WTC11 (cell line): ENCODE results near the gene ZACN. TPM values are rescaled to one million over a fixed set of nuclear protein-coding genes. Genes with fewer than 3 reads are reported as not detected.

Experiments
- ATAC-seq: fragments of 200-7000 bp; cut with Tn5 transposase; 2 replicates; pipeline ENCODE4 v1.10.0; 2021; ENCODE audit warnings: mild to moderate bottlenecking, moderate library complexity
- CTCF ChIA-PET: fragments of 300-600 bp; sonication (Branson Sonifier 250); formaldehyde crosslinking; loops from one replicate; lab custom pipeline; 2021; ENCODE audit warnings: antibody characterized with exemption; lab: Charles Lee
- POLR2A ChIA-PET: fragments of 350-600 bp; sonication (Branson Sonifier 250); formaldehyde crosslinking; loops from one replicate; lab custom pipeline; 2021; ENCODE audit warnings: antibody characterized with exemption; lab: Charles Lee
- DNase-seq: peaks from one replicate; pipeline ENCODE4 v3.0.0; 2021; ENCODE audit warnings: low spot score
- H3K27ac Mint-ChIP-seq: 2 replicates; pipeline ENCODE4 v1.8.0; 2021; ENCODE audit warnings: mixed read lengths
- H3K27me3 Mint-ChIP-seq: 2 replicates; pipeline ENCODE4 v1.8.0; 2021; ENCODE audit warnings: low read depth, mild to moderate bottlenecking, moderate library complexity, mixed read lengths
- H3K36me3 Mint-ChIP-seq: 2 replicates; pipeline ENCODE4 v1.8.0; 2021; ENCODE audit warnings: mixed read lengths
- H3K4me1 Mint-ChIP-seq: 2 replicates; pipeline ENCODE4 v1.8.0; 2022; ENCODE audit warnings: mixed read lengths
- H3K4me3 Mint-ChIP-seq: 2 replicates; pipeline ENCODE4 v1.8.0; 2021; ENCODE audit warnings: mild to moderate bottlenecking, moderate library complexity, mixed read lengths
- H3K9me3 Mint-ChIP-seq: 2 replicates; pipeline ENCODE4 v1.8.0; 2021; ENCODE audit warnings: mixed read lengths
- CREM ChIP-seq: sonication (generic); formaldehyde crosslinking; IDR thresholded peaks from 2 replicates; pipeline ENCODE4 v1.8.1; 2022; ENCODE audit warnings: mild to moderate bottlenecking, missing genetic modification reagents, moderate library complexity
- ELF4 ChIP-seq: sonication (generic); formaldehyde crosslinking; IDR thresholded peaks from 2 replicates; pipeline ENCODE4 v1.8.1; 2022; ENCODE audit warnings: low read depth, mild to moderate bottlenecking, moderate library complexity, missing genetic modification reagents
- GABPB1 ChIP-seq: sonication (generic); formaldehyde crosslinking; IDR thresholded peaks from 2 replicates; pipeline ENCODE4 v1.8.1; 2023; ENCODE audit warnings: mild to moderate bottlenecking, missing genetic modification reagents
- JAZF1 ChIP-seq: fragments of 250-450 bp; sonication (Bioruptor Pico); IDR thresholded peaks from 2 replicates; pipeline ENCODE4 v1.9.0; 2021; ENCODE audit warnings: moderate library complexity, mild to moderate bottlenecking, inconsistent platforms
- JUN ChIP-seq: sonication (generic); formaldehyde crosslinking; IDR thresholded peaks from 2 replicates; pipeline ENCODE4 v1.8.0; 2023; ENCODE audit warnings: mild to moderate bottlenecking, missing genetic modification reagents
- NFATC4 ChIP-seq: fragments of 250-450 bp; sonication (Bioruptor Pico); IDR thresholded peaks from 2 replicates; pipeline ENCODE4 v1.9.0; 2021; ENCODE audit warnings: mild to moderate bottlenecking
- TEAD1 ChIP-seq: sonication (generic); formaldehyde crosslinking; IDR thresholded peaks from 2 replicates; pipeline ENCODE4 v1.8.0; 2022; ENCODE audit warnings: mild to moderate bottlenecking, missing genetic modification reagents
- TEAD4 ChIP-seq: sonication (generic); formaldehyde crosslinking; IDR thresholded peaks from 2 replicates; pipeline ENCODE4 v1.8.0; 2022; ENCODE audit warnings: mild to moderate bottlenecking, missing genetic modification reagents
- ZNF263 ChIP-seq: sonication (generic); formaldehyde crosslinking; IDR thresholded peaks from 2 replicates; pipeline ENCODE4 v1.8.1; 2022; ENCODE audit warnings: low read depth, mild to moderate bottlenecking, moderate library complexity, missing genetic modification reagents
- ZNF317 ChIP-seq: sonication (generic); formaldehyde crosslinking; IDR thresholded peaks from 2 replicates; pipeline ENCODE4 v1.8.1; 2023; ENCODE audit warnings: low read depth, mild to moderate bottlenecking, moderate library complexity, missing genetic modification reagents, borderline replicate concordance
- ZNF416 ChIP-seq: fragments of 250-450 bp; sonication (Bioruptor Pico); IDR thresholded peaks from 2 replicates; pipeline ENCODE4 v1.9.0; 2021; ENCODE audit warnings: mild to moderate bottlenecking, inconsistent platforms
- ZNF423 ChIP-seq: fragments of 250-450 bp; sonication (Bioruptor Pico); IDR thresholded peaks from 2 replicates; pipeline ENCODE4 v2.1.2; 2022; ENCODE audit warnings: mild to moderate bottlenecking, moderate library complexity
- ZNF671 ChIP-seq: fragments of 250-450 bp; sonication (Bioruptor Pico); IDR thresholded peaks from 2 replicates; pipeline ENCODE4 v1.8.0; 2021; ENCODE audit warnings: mild to moderate bottlenecking
- total RNA-seq: library from RNA; stranded (reverse); gene quantifications from 3 replicates; pipeline ENCODE4 v1.2.3, GENCODE V29; 2021
- TF ChIP-seq, protein P1 (sequence below): sonication (generic); formaldehyde crosslinking; IDR thresholded peaks from 2 replicates; pipeline ENCODE4 v1.8.0; 2022; ENCODE audit warnings: mild to moderate bottlenecking, missing genetic modification reagents
- TF ChIP-seq, protein P2 (sequence below): sonication (generic); formaldehyde crosslinking; IDR thresholded peaks from 2 replicates; pipeline ENCODE4 v1.8.1; 2023; ENCODE audit warnings: mild to moderate bottlenecking, moderate library complexity, missing genetic modification reagents
- TF ChIP-seq, protein P3 (sequence below): fragments of 250-450 bp; sonication (Bioruptor Pico); IDR thresholded peaks from 2 replicates; pipeline ENCODE4 v1.9.0; 2021; ENCODE audit warnings: mild to moderate bottlenecking
- TF ChIP-seq, protein P4 (sequence below): sonication (generic); formaldehyde crosslinking; IDR thresholded peaks from 2 replicates; pipeline ENCODE4 v1.8.1; 2023; ENCODE audit warnings: mild to moderate bottlenecking, missing genetic modification reagents, moderate library complexity
- TF ChIP-seq, protein P5 (sequence below): fragments of 200-600 bp; IDR thresholded peaks from 2 replicates; pipeline ENCODE4 v1.8.0; 2022; ENCODE audit warnings: antibody characterized with exemption

The ZACN gene
- total RNA-seq, 1 experiment from 2014 or later = 0.28 TPM

DNA sequence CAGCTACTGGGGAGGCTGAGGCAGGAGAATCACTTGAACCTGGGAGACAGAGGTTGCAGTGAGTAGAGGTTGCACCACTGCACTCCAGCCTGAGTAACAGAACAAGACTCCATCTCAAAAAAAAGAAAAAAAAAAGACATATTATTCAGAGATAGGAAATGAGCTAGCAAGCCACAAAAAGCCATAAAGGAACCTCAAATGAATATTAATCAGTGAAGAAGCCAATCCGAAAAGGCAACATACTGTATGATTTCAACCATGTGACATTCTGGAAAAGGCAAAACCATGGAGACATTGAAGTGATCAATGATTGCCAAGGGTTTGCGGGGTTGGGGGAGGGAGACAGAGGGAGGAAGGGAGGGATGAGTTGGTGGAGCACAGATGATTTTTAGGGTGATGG, 33.0 kb downstream of the ZACN start:
- ATAC-seq (no peak), DNase-seq (no peak)
- H3K27me3 Mint-ChIP-seq = no peaks in the 10 kb centered on the region
- no peak overlapping the region for H3K27ac Mint-ChIP-seq
- H3K4me1 Mint-ChIP-seq = peaks cover 3% of the 10 kb centered on the region; the same call in 1 of the 2 replicates
- no peaks in the 10 kb centered on the region; the same call in 1 of the 2 replicates for H3K36me3 Mint-ChIP-seq
- peaks cover 5% of the 10 kb centered on the region for H3K9me3 Mint-ChIP-seq
- no peak for TF ChIP-seq ZNF317 (CRISPR knock-in tag)
- no peak for TF ChIP-seq ZNF416 (CRISPR knock-in tag)
- TF ChIP-seq, protein P1, sequence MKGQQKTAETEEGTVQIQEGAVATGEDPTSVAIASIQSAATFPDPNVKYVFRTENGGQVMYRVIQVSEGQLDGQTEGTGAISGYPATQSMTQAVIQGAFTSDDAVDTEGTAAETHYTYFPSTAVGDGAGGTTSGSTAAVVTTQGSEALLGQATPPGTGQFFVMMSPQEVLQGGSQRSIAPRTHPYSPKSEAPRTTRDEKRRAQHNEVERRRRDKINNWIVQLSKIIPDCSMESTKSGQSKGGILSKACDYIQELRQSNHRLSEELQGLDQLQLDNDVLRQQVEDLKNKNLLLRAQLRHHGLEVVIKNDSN (CRISPR knock-in tag) = no peak
- no peak for TF ChIP-seq TEAD1 (CRISPR knock-in tag)
- TF ChIP-seq ZNF263 (CRISPR knock-in tag) = no peak
- TF ChIP-seq JUN (CRISPR knock-in tag) = no peak
- TF ChIP-seq, protein P2, sequence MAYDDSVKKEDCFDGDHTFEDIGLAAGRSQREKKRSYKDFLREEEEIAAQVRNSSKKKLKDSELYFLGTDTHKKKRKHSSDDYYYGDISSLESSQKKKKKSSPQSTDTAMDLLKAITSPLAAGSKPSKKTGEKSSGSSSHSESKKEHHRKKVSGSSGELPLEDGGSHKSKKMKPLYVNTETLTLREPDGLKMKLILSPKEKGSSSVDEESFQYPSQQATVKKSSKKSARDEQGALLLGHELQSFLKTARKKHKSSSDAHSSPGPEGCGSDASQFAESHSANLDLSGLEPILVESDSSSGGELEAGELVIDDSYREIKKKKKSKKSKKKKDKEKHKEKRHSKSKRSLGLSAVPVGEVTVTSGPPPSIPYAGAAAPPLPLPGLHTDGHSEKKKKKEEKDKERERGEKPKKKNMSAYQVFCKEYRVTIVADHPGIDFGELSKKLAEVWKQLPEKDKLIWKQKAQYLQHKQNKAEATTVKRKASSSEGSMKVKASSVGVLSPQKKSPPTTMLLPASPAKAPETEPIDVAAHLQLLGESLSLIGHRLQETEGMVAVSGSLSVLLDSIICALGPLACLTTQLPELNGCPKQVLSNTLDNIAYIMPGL (CRISPR knock-in tag) = no peak
- TF ChIP-seq GABPB1 (CRISPR knock-in tag) = no peak
- TF ChIP-seq TEAD4 (CRISPR knock-in tag) = no peak
- TF ChIP-seq ZNF423 (CRISPR knock-in tag) = no peak
- no peak for TF ChIP-seq ELF4 (CRISPR knock-in tag)
- TF ChIP-seq, protein P3, sequence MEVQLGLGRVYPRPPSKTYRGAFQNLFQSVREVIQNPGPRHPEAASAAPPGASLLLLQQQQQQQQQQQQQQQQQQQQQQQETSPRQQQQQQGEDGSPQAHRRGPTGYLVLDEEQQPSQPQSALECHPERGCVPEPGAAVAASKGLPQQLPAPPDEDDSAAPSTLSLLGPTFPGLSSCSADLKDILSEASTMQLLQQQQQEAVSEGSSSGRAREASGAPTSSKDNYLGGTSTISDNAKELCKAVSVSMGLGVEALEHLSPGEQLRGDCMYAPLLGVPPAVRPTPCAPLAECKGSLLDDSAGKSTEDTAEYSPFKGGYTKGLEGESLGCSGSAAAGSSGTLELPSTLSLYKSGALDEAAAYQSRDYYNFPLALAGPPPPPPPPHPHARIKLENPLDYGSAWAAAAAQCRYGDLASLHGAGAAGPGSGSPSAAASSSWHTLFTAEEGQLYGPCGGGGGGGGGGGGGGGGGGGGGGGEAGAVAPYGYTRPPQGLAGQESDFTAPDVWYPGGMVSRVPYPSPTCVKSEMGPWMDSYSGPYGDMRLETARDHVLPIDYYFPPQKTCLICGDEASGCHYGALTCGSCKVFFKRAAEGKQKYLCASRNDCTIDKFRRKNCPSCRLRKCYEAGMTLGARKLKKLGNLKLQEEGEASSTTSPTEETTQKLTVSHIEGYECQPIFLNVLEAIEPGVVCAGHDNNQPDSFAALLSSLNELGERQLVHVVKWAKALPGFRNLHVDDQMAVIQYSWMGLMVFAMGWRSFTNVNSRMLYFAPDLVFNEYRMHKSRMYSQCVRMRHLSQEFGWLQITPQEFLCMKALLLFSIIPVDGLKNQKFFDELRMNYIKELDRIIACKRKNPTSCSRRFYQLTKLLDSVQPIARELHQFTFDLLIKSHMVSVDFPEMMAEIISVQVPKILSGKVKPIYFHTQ = no peak
- TF ChIP-seq NFATC4 (CRISPR knock-in tag) = no peak
- TF ChIP-seq, protein P4, sequence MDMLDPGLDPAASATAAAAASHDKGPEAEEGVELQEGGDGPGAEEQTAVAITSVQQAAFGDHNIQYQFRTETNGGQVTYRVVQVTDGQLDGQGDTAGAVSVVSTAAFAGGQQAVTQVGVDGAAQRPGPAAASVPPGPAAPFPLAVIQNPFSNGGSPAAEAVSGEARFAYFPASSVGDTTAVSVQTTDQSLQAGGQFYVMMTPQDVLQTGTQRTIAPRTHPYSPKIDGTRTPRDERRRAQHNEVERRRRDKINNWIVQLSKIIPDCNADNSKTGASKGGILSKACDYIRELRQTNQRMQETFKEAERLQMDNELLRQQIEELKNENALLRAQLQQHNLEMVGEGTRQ (CRISPR knock-in tag) = no peak
- CTCF ChIA-PET = interaction anchor here (1.2 to 1.7 kb wide), 3 partner anchors 9 to 168 kb away, joined by 3 to 6 read pairs (median 4); no protein-coding TSS in a partner anchor
- POLR2A ChIA-PET = no interaction called here
- H3K4me3 Mint-ChIP-seq = no peak overlapping the region

DNA sequence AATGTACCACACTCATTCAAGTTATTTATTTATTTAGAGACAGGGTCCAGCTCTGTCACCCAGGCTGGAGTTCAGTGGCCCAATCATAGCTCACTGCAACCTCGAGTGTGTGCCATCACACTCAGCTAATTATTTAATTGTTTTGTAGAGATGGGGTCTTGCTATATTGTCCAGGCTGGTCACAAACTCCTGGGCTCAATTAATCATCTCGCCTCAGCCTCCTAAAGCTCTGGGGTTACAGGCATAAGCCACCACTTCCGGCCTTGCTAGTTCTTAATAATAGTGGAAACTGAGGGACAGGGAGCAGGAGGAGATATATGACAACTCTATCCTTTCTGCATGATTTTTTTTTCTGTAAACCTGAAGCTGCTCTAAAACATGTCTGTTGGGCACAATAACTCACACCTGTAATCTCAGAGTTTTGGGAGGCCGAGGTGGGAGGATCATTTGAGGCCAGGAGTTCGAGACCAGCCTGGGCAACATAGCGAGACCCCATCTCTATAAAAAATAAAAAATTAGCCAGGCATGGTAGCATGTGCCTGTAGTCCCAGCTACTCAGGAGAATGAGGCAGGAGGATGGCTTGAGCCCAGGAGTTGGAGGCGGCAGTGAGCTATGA, 36.3 kb downstream of the ZACN start:
- POLR2A ChIA-PET = no interaction called here
- Mint-ChIP-seq H3K27ac (no peak overlapping the region), H3K4me1 (peaks cover 14% of the 10 kb centered on the region), H3K9me3 (peaks cover 5% of the 10 kb centered on the region), H3K36me3 (no peaks in the 10 kb centered on the region; the same call in 1 of the 2 replicates), H3K27me3 (no peaks in the 10 kb centered on the region), H3K4me3 (no peak overlapping the region)
- ATAC-seq (no peak), DNase-seq (no peak)
- CTCF ChIA-PET = interaction anchor here (1.0 kb wide), 1 partner anchor 115 kb away, joined by 3 read pairs; the partner anchor contains the start of gene CDK3
- TF ChIP-seq GABPB1 (CRISPR knock-in tag) = no peak
- TF ChIP-seq, protein P2 (CRISPR knock-in tag) = no peak
- no peak for TF ChIP-seq CREM (CRISPR knock-in tag)
- TF ChIP-seq, protein P5, sequence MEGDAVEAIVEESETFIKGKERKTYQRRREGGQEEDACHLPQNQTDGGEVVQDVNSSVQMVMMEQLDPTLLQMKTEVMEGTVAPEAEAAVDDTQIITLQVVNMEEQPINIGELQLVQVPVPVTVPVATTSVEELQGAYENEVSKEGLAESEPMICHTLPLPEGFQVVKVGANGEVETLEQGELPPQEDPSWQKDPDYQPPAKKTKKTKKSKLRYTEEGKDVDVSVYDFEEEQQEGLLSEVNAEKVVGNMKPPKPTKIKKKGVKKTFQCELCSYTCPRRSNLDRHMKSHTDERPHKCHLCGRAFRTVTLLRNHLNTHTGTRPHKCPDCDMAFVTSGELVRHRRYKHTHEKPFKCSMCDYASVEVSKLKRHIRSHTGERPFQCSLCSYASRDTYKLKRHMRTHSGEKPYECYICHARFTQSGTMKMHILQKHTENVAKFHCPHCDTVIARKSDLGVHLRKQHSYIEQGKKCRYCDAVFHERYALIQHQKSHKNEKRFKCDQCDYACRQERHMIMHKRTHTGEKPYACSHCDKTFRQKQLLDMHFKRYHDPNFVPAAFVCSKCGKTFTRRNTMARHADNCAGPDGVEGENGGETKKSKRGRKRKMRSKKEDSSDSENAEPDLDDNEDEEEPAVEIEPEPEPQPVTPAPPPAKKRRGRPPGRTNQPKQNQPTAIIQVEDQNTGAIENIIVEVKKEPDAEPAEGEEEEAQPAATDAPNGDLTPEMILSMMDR = no peak
- TF ChIP-seq ZNF671 (CRISPR knock-in tag) = no peak
- no peak for TF ChIP-seq JAZF1 (CRISPR knock-in tag)
